LNCAP (cell line): ENCODE results near the gene OGFRL1.

Source experiments
- TF ChIP-seq, protein P1 (sequence below): fragments of 450-650 bp; IDR thresholded peaks from 2 replicates; pipeline ENCODE4 v1.5.1; 2017; ENCODE audit warnings: mild to moderate bottlenecking

OGFRL1 gene

DNA sequence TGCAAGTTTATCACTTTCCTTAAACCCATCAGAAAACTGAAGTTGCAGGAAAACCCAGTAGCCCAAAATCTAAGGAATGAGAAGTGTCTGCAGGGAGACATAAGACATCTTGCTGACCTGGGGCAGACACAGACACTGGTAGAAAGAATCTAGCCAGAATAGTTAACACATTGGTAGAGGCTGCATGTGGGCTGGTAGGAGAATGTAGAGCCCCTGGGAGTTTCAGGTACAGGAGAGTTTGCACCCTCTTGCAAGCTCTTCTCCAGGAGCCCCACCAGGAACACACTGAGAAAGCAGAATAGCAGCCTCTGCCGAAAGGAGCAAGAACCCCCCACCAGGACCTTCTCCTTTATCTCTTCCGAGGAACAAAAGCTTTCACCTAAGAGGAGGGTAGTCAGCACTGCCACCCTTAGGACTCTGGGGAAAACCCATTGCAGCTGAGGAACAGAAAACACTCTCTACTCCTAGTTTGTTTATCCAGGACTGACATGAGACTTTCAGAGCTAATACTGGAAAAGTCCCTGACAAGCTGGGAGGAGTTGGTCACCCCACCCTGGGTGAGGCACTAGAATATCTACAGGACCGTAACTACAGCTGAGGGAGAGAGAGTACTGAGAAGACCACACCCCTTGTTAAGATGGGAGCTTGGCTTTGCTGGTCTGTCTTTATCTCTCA is 10.5 kb upstream of the OGFRL1 start:
- TF ChIP-seq, protein P1, sequence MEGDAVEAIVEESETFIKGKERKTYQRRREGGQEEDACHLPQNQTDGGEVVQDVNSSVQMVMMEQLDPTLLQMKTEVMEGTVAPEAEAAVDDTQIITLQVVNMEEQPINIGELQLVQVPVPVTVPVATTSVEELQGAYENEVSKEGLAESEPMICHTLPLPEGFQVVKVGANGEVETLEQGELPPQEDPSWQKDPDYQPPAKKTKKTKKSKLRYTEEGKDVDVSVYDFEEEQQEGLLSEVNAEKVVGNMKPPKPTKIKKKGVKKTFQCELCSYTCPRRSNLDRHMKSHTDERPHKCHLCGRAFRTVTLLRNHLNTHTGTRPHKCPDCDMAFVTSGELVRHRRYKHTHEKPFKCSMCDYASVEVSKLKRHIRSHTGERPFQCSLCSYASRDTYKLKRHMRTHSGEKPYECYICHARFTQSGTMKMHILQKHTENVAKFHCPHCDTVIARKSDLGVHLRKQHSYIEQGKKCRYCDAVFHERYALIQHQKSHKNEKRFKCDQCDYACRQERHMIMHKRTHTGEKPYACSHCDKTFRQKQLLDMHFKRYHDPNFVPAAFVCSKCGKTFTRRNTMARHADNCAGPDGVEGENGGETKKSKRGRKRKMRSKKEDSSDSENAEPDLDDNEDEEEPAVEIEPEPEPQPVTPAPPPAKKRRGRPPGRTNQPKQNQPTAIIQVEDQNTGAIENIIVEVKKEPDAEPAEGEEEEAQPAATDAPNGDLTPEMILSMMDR = no peak

DNA sequence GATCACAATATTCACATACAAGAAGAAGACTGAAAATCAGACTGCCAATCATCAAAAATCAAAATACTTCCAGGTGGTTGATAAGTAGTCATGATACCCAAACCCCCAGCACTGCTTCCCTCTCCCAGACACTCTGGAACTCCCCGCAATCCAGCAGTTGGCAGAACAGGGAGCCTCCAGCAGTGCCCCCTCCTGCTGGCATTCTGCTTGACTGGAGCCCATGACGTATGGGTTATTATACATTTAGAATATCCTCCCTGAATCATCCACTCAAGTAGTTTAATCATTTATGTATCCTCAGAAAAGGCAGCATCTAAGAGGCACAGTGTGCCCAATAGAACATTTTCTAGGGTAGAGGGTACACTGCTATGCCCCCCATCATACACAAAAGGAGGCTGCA is 9.3 kb upstream of the OGFRL1 start:
- TF ChIP-seq, protein P1 = no peak

DNA sequence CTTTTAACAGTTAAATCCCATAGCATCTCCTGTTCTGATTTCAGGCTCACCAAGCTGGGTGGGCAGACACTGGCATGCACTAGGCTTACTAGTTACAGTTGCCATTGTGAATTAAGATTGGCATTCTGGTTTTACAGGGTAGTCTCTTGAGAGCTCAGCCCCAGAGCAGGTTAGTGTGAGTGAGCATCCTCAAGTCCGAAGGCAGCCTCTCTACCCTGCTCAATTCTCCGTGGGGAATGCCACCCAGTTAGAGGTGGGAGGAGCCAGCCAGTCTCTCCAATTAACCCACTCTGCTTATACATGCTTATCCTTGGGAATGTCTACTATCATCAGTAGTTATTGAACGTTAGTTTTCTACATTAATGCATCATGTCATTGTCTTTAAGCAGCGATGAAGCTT is 8.9 kb upstream of the OGFRL1 start:
- TF ChIP-seq, protein P1 = no peak

DNA sequence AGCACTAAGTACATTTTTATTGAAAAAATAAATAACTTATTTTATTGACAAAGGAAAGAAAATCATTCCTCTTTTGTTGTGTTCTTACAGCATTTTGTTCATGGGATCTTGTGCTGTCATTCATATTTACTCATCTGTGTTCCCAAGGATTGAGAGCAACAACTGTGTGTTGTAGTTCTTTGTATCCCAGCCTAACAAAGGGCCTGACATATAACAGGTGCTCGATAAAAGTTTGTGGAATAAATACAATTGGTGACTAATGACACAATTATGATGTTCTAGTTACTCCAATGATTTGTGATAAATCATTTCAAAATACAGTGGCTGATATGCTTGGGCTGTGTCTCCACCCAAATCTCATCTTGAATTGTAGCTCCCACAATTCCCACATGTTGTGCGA is 7.9 kb upstream of the OGFRL1 start:
- TF ChIP-seq, protein P1 = no peak

DNA sequence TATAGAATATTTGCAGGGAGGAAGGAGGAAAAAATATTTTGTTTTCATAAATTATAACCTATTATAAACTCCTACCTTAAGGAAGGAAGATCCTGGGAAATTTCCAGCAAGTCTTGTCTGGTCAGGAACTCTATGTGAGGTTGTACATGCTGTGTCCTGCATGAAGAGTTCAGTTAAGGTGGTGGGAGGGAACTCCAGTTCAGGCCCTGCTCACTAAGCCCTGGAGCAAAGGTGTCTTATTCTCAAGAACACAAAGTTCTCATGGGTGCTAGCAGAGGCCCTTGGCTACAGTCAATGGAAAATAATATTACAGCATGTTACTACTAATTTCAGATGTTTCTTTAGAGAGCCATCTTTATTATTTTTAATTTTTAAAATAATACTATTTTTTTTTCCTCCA is 3.8 kb upstream of the OGFRL1 start:
- TF ChIP-seq, protein P1 = no peak

DNA sequence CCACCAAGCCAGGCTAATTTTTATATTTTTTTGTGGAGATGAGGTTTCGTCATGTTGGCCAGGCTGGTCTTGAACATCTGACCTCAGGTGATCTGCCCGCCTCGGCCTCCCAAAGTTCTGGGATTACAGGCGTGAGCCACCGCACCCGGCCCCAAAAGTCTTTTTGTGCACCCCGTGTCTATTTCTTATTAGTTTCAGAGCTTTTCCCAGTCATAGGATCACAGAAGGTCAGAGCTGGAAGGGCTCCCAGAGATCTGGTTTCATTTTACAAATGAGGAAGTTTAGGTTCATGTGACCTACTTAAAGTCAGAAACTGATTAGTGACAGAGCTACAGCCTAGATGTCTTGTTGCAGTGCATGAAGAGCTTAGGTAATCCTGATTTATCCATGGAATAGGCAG is 1.6 kb upstream of the OGFRL1 start:
- TF ChIP-seq, protein P1 = no peak

DNA sequence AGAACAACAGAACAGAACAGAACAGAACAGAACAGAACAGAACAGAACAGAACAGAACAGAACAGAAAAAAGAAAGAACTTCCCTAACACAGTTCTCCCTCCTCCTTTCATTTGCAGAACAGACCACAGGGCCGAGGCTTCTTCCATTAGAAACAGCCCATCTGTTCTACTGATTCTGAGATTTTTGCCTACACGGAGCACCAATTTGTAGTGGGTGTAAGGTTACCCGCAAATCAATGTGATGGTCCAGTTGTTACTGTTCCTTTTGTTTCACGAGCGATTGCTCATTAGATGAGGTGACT is 734 bp upstream of the OGFRL1 start:
- TF ChIP-seq, protein P1 = no peak
